OCI-M2 (cell line): ENCODE results near the gene USP44.

Experiments used
- DNase-seq: peaks from one replicate; lab custom pipeline; 2025; ENCODE audit not compliant: unreplicated experiment; lab: John Stamatoyannopoulos, UW

Gene USP44

GRCh38 chr12:95548539-95549391 is 2.5 kb downstream of the USP44 start:
- no peak for DNase-seq

- DNase-seq, result no peak
Observed at GRCh38 chr12:95548056-95548538, 3.2 kb downstream of the USP44 start.

- no peak for DNase-seq
Observed at GRCh38 chr12:95547522-95548055, 3.7 kb downstream of the USP44 start.

- no peak for DNase-seq
Observed at GRCh38 chr12:95546491-95546813, 4.8 kb downstream of the USP44 start.

- no peak for DNase-seq
Observed at GRCh38 chr12:95545731-95546490, 5.4 kb downstream of the USP44 start.

- DNase-seq, result no peak
Observed at GRCh38 chr12:95545303-95545702, 6.0 kb downstream of the USP44 start.

- no peak for DNase-seq
Observed at GRCh38 chr12:95544756-95545155, 6.5 kb downstream of the USP44 start.

- DNase-seq, result no peak
Observed at GRCh38 chr12:95543305-95543704, 8.0 kb downstream of the USP44 start.

- DNase-seq, result no peak
Observed at GRCh38 chr12:95541436-95541835, 9.8 kb downstream of the USP44 start.

- DNase-seq, result no peak
Observed at GRCh38 chr12:95538656-95539055, 12.6 kb downstream of the USP44 start.

- no peak for DNase-seq
Observed at GRCh38 chr12:95538006-95538405, 13.3 kb downstream of the USP44 start.

- no peak for DNase-seq
Observed at GRCh38 chr12:95533985-95534384, 17.3 kb downstream of the USP44 start.

GRCh38 chr12:95532851-95533250 is 18.4 kb downstream of the USP44 start:
- DNase-seq, result no peak

- no peak for DNase-seq
Observed at GRCh38 chr12:95529693-95530225, 21.5 kb downstream of the USP44 start.

GRCh38 chr12:95528431-95528830 is 22.8 kb downstream of the USP44 start:
- no peak for DNase-seq

- DNase-seq, result no peak
Observed at GRCh38 chr12:95522692-95523091, 28.6 kb downstream of the USP44 start.

- peak; percentile 22 for DNase-seq
Observed at GRCh38 chr12:95520816-95521215, 30.5 kb downstream of the USP44 start.

- no peak for DNase-seq
Observed at GRCh38 chr12:95518944-95519343, 32.3 kb downstream of the USP44 start.

GRCh38 chr12:95517246-95517645 is 34.0 kb downstream of the USP44 start:
- no peak for DNase-seq

GRCh38 chr12:95516757-95517156 is 34.5 kb downstream of the USP44 start:
- DNase-seq, result no peak

- DNase-seq, result no peak
Observed at GRCh38 chr12:95515197-95515596, 36.1 kb downstream of the USP44 start.

- DNase-seq, result no peak
Observed at GRCh38 chr12:95513599-95513998, 37.7 kb downstream of the USP44 start.
